Measurements from ENCODE around the gene JPH2.

The JPH2 gene

DNA sequence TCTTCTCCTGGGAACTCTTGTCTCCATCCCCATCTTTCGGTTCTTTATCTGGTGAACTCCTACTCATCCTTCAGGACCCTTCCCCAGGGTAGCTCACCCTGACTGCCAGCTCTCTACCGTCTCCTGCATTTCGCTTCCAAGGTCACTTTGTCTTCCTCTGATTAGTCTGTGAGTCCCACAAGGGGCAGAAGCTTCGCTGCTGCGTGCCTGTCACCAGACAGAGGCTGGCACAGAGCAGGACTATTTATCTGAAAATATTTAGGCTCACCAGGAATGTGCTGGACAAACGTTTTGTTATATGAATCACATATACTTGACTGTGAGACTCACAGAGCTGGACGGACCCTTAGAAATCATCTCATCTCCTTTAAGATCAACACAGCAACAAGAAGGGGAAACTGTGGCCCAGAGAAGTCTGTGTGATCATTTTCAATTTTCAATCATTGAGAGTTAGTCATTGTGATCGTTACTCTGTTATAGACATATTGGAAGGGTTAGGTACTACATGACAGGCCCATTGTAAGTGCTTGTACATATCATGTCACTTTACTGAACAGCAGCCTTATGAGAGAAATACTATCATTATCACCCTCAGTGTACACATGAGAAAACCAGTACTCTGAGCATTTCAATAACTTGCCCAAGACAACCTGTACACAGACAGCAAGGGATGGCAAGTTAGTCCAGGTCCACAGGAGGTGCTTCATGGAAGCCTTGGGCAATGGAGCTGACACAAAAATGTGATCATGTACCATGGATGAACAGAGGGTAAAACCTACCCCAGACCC is 51.4 kb downstream of the JPH2 start:
- no peak; the same call in 1 of the 3 replicates for ATAC-seq
- TF ChIP-seq ZFP3 (CRISPR knock-in tag; IDR thresholded peaks at IDR 0.05) = peak; percentile 97
- no peak for TF ChIP-seq ZNF70 (CRISPR knock-in tag; IDR thresholded peaks at IDR 0.05)

DNA sequence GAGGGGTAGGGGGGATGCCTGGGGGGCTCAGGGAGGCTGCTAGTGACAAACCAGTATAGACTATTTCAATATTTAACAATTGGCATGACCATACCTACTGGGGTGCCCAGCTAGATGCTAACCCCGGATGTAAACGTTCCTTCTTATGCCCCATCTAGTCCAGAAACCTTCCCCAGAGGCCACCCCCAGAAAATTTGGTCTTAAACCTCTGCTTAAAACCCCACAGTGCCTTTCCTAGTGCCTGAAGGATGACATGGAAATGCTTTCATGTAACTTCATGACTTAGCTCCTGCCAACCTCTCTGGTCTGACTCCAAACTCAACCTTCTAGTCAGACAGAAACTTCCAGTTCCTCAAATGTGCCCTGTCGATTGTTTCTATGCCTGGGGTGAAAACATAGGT is 52.0 kb downstream of the JPH2 start:
- no peak for TF ChIP-seq ISL1 (CRISPR knock-in tag; IDR thresholded peaks at IDR 0.05)
- TF ChIP-seq ZNF565 (CRISPR knock-in tag; conservative IDR thresholded peaks at IDR 0.05; ENCODE audit: low read depth) = no peak
- TF ChIP-seq TCF4 (CRISPR knock-in tag; IDR thresholded peaks at IDR 0.05; ENCODE audit: borderline replicate concordance) = no peak
- no peak for TF ChIP-seq CREB5 (CRISPR knock-in tag; IDR thresholded peaks at IDR 0.05; ENCODE audit: low read depth)
- TF ChIP-seq ESRRG (CRISPR knock-in tag; IDR thresholded peaks at IDR 0.05) = no peak
- TF ChIP-seq TOX (CRISPR knock-in tag; IDR thresholded peaks at IDR 0.05; ENCODE audit: borderline replicate concordance) = no peak
- TF ChIP-seq GLIS3 (CRISPR knock-in tag; IDR thresholded peaks at IDR 0.05) = no peak
- no peak for TF ChIP-seq PPARA (CRISPR knock-in tag; IDR thresholded peaks at IDR 0.05; ENCODE audit: borderline replicate concordance)
- TF ChIP-seq BACH2 (CRISPR knock-in tag; IDR thresholded peaks at IDR 0.05; ENCODE audit: borderline replicate concordance) = no peak
- no peak for TF ChIP-seq ZFP30 (CRISPR knock-in tag; IDR thresholded peaks at IDR 0.05)
- no peak for TF ChIP-seq ZNF8 (CRISPR knock-in tag; IDR thresholded peaks at IDR 0.05)
- TF ChIP-seq, protein P1, sequence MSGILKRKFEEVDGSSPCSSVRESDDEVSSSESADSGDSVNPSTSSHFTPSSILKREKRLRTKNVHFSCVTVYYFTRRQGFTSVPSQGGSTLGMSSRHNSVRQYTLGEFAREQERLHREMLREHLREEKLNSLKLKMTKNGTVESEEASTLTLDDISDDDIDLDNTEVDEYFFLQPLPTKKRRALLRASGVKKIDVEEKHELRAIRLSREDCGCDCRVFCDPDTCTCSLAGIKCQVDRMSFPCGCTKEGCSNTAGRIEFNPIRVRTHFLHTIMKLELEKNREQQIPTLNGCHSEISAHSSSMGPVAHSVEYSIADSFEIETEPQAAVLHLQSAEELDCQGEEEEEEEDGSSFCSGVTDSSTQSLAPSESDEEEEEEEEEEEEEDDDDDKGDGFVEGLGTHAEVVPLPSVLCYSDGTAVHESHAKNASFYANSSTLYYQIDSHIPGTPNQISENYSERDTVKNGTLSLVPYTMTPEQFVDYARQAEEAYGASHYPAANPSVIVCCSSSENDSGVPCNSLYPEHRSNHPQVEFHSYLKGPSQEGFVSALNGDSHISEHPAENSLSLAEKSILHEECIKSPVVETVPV (CRISPR knock-in tag; IDR thresholded peaks at IDR 0.05) = no peak
- TF ChIP-seq, protein P2, sequence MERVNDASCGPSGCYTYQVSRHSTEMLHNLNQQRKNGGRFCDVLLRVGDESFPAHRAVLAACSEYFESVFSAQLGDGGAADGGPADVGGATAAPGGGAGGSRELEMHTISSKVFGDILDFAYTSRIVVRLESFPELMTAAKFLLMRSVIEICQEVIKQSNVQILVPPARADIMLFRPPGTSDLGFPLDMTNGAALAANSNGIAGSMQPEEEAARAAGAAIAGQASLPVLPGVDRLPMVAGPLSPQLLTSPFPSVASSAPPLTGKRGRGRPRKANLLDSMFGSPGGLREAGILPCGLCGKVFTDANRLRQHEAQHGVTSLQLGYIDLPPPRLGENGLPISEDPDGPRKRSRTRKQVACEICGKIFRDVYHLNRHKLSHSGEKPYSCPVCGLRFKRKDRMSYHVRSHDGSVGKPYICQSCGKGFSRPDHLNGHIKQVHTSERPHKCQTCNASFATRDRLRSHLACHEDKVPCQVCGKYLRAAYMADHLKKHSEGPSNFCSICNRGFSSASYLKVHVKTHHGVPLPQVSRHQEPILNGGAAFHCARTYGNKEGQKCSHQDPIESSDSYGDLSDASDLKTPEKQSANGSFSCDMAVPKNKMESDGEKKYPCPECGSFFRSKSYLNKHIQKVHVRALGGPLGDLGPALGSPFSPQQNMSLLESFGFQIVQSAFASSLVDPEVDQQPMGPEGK (CRISPR knock-in tag; IDR thresholded peaks at IDR 0.05; ENCODE audit: borderline replicate concordance) = no peak
- ATAC-seq = no peak; the same call in 2 of the 3 replicates

- TF ChIP-seq TCF4 (CRISPR knock-in tag; IDR thresholded peaks at IDR 0.05; ENCODE audit: borderline replicate concordance) = no peak
- TF ChIP-seq, protein P1 (CRISPR knock-in tag; IDR thresholded peaks at IDR 0.05) = no peak
- TF ChIP-seq SNAI2 (CRISPR knock-in tag; IDR thresholded peaks at IDR 0.05) = no peak
- TF ChIP-seq CSDC2 (CRISPR knock-in tag; IDR thresholded peaks at IDR 0.05) = no peak
- TF ChIP-seq ARNTL (CRISPR knock-in tag; IDR thresholded peaks at IDR 0.05; ENCODE audit: borderline replicate concordance, low read depth) = no peak
- no peak for TF ChIP-seq GLIS3 (CRISPR knock-in tag; IDR thresholded peaks at IDR 0.05)
- no peak for TF ChIP-seq ZC3H10 (CRISPR knock-in tag; IDR thresholded peaks at IDR 0.05)
- no peak for TF ChIP-seq RARB (CRISPR knock-in tag; IDR thresholded peaks at IDR 0.05)
- TF ChIP-seq BACH2 (CRISPR knock-in tag; IDR thresholded peaks at IDR 0.05; ENCODE audit: borderline replicate concordance) = no peak
- TF ChIP-seq PPARA (CRISPR knock-in tag; IDR thresholded peaks at IDR 0.05; ENCODE audit: borderline replicate concordance) = no peak
- TF ChIP-seq CREB5 (CRISPR knock-in tag; IDR thresholded peaks at IDR 0.05; ENCODE audit: low read depth) = no peak
- no peak for TF ChIP-seq TOX (CRISPR knock-in tag; IDR thresholded peaks at IDR 0.05; ENCODE audit: borderline replicate concordance)
- TF ChIP-seq, protein P3, sequence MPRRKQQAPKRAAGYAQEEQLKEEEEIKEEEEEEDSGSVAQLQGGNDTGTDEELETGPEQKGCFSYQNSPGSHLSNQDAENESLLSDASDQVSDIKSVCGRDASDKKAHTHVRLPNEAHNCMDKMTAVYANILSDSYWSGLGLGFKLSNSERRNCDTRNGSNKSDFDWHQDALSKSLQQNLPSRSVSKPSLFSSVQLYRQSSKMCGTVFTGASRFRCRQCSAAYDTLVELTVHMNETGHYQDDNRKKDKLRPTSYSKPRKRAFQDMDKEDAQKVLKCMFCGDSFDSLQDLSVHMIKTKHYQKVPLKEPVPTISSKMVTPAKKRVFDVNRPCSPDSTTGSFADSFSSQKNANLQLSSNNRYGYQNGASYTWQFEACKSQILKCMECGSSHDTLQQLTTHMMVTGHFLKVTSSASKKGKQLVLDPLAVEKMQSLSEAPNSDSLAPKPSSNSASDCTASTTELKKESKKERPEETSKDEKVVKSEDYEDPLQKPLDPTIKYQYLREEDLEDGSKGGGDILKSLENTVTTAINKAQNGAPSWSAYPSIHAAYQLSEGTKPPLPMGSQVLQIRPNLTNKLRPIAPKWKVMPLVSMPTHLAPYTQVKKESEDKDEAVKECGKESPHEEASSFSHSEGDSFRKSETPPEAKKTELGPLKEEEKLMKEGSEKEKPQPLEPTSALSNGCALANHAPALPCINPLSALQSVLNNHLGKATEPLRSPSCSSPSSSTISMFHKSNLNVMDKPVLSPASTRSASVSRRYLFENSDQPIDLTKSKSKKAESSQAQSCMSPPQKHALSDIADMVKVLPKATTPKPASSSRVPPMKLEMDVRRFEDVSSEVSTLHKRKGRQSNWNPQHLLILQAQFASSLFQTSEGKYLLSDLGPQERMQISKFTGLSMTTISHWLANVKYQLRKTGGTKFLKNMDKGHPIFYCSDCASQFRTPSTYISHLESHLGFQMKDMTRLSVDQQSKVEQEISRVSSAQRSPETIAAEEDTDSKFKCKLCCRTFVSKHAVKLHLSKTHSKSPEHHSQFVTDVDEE (CRISPR knock-in tag; IDR thresholded peaks at IDR 0.05) = no peak
- TF ChIP-seq, protein P2 (CRISPR knock-in tag; IDR thresholded peaks at IDR 0.05; ENCODE audit: borderline replicate concordance) = no peak
- no peak for TF ChIP-seq ZNF70 (CRISPR knock-in tag; IDR thresholded peaks at IDR 0.05)
- TF ChIP-seq OSR1 (CRISPR knock-in tag; IDR thresholded peaks at IDR 0.05) = no peak
- no peak for TF ChIP-seq ZFP3 (CRISPR knock-in tag; IDR thresholded peaks at IDR 0.05)
- TF ChIP-seq ESRRG (CRISPR knock-in tag; IDR thresholded peaks at IDR 0.05) = no peak
- TF ChIP-seq ISL1 (CRISPR knock-in tag; IDR thresholded peaks at IDR 0.05) = no peak
- no peak for TF ChIP-seq ZNF8 (CRISPR knock-in tag; IDR thresholded peaks at IDR 0.05)
- ATAC-seq = no peak
These were observed 53.6 kb downstream of the JPH2 start for GRCh38 chr20:44133424-44133823.
